A549 (cell line): ENCODE measurements around the gene CPNE1. TPM values are rescaled to one million over a fixed set of nuclear protein-coding genes. Genes with fewer than 3 reads are reported as not detected.

ENCODE experiments used
- ATAC-seq, 2 experiments: fragments of 200-7000 bp in 1 of 2; fragments of >200 bp in 1 of 2; cut with Nextera tagmentation in 1 of 2; cut with Tn5 transposase in 1 of 2; 3 replicates each; pipeline versions ENCODE4 v1.8.0 to v1.9.1; 2018 to 2020; ENCODE audit warnings: mild to moderate bottlenecking in 1 of 2, moderate library complexity in 1 of 2
- CTCF ChIA-PET: fragments of 300-600 bp; sonication (Branson Sonifier 250); formaldehyde crosslinking; extraction: SDS; loops from one replicate; lab custom pipeline; 2021; ENCODE audit warnings: antibody characterized with exemption, inconsistent platforms; lab: Yijun Ruan, JAX
- POLR2A ChIA-PET: fragments of 350-600 bp; formaldehyde crosslinking; extraction: SDS; loops from one replicate; lab custom pipeline; 2021; ENCODE audit warnings: antibody characterized with exemption, inconsistent platforms; lab: Yijun Ruan, JAX
- DNase-seq, 2 experiments: peaks; one replicate each; pipeline versions ENCODE4 v3.0.0 to v3.0.0-alpha.2; 2011 to 2016; ENCODE audit warnings: low read depth in 1 of 2, low spot score in 1 of 2
- FAIRE-seq: peaks from 2 replicates; lab custom pipeline; 2011; peaks lifted over from hg19 to GRCh38; lab: Jason Lieb, UNC
- H3K27ac ChIP-seq, 2 experiments: fragments of >200 bp; sonication (Bioruptor Twin); formaldehyde crosslinking; 3 replicates each; pipeline ENCODE4 v1.5.1; 2016 to 2017
- H3K4me1 ChIP-seq: fragments of >200 bp; sonication (Bioruptor Twin); formaldehyde crosslinking; 3 replicates; pipeline ENCODE4 v1.6.1; 2016
- H3K4me2 ChIP-seq: fragments of >200 bp; sonication (Bioruptor Twin); formaldehyde crosslinking; 3 replicates; pipeline ENCODE4 v1.6.1; 2016
- H3K4me3 ChIP-seq: fragments of >200 bp; sonication (Bioruptor Twin); formaldehyde crosslinking; 3 replicates; pipeline ENCODE4 v1.5.1; 2016
- H3K9me3 ChIP-seq: fragments of >200 bp; sonication (Bioruptor Twin); formaldehyde crosslinking; 3 replicates; pipeline ENCODE4 v1.6.1; 2016
- BHLHE40 ChIP-seq: IDR thresholded peaks from 2 replicates; pipeline ENCODE4 v1.6.1; 2012; ENCODE audit warnings: low read depth, low read length, inconsistent platforms
- CBX8 ChIP-seq: fragments of 200-600 bp; sonication (generic); IDR thresholded peaks from 2 replicates; pipeline ENCODE4 v1.6.1; 2016
- CHD2 ChIP-seq: fragments of 150-350 bp; IDR thresholded peaks from 2 replicates; pipeline ENCODE4 v1.6.1; 2014; ENCODE audit warnings: low read length; ENCODE audit not compliant: partially characterized antibody
- CHD4 ChIP-seq: fragments of 200-600 bp; sonication (generic); IDR thresholded peaks from 2 replicates; pipeline ENCODE4 v1.6.1; 2016; ENCODE audit warnings: antibody characterized with exemption, mild to moderate bottlenecking, borderline replicate concordance
- CTCF ChIP-seq: fragments of >200 bp; sonication (Bioruptor Twin); formaldehyde crosslinking; IDR thresholded peaks from 3 replicates; pipeline ENCODE4 v1.5.1; 2016
- E2F6 ChIP-seq: IDR thresholded peaks from 2 replicates; pipeline ENCODE4 v1.6.1; 2012; ENCODE audit warnings: low read depth, borderline replicate concordance
- EHF ChIP-seq: fragments of 250-450 bp; sonication (Bioruptor Pico); IDR thresholded peaks from 2 replicates; pipeline ENCODE4 v1.5.0; 2020; ENCODE audit warnings: mild to moderate bottlenecking
- ESRRA ChIP-seq: fragments of 150-350 bp; IDR thresholded peaks from 2 replicates; pipeline ENCODE4 v1.6.1; 2014; ENCODE audit warnings: mild to moderate bottlenecking, low read length, borderline replicate concordance
- GATA3 ChIP-seq: IDR thresholded peaks from 2 replicates; pipeline ENCODE4 v1.6.1; 2012; ENCODE audit warnings: borderline replicate concordance
- HOXB5 ChIP-seq: fragments of 250-450 bp; sonication (Bioruptor Pico); IDR thresholded peaks from 2 replicates; pipeline ENCODE4 v1.5.0; 2020; ENCODE audit warnings: mild to moderate bottlenecking, moderate library complexity
- JUNB ChIP-seq: fragments of >200 bp; sonication (Bioruptor Twin); formaldehyde crosslinking; IDR thresholded peaks from 2 replicates; pipeline ENCODE4 v1.6.1; 2016
- KDM1A ChIP-seq: fragments of 200-600 bp; sonication (generic); IDR thresholded peaks from 2 replicates; pipeline ENCODE4 v1.6.1; 2016; ENCODE audit warnings: low read depth, mild to moderate bottlenecking
- MAZ ChIP-seq: fragments of 150-350 bp; IDR thresholded peaks from 2 replicates; pipeline ENCODE4 v1.6.1; 2014; ENCODE audit warnings: antibody characterized with exemption, low read depth, low read length, borderline replicate concordance
- NPAS2 ChIP-seq: fragments of 250-450 bp; sonication (Bioruptor Pico); IDR thresholded peaks from 2 replicates; pipeline ENCODE4 v1.8.0; 2022; ENCODE audit warnings: mild to moderate bottlenecking, moderate library complexity, borderline replicate concordance
- PHF8 ChIP-seq: fragments of 200-600 bp; sonication (generic); IDR thresholded peaks from 2 replicates; pipeline ENCODE4 v1.6.1; 2016; ENCODE audit warnings: low read depth, mild to moderate bottlenecking, antibody characterized with exemption, moderate library complexity, borderline replicate concordance
- RAD21 ChIP-seq, 2 experiments: fragments of >200 bp in 1 of 2; sonication (Bioruptor Twin) in 1 of 2; formaldehyde crosslinking in 1 of 2; IDR thresholded peaks in 1 of 2; conservative IDR thresholded peaks in 1 of 2; 2 replicates in 1 of 2; 3 replicates in 1 of 2; pipeline ENCODE4 v1.6.1; 2012 to 2018; ENCODE audit warnings: inconsistent platforms in 1 of 2
- RARB ChIP-seq: fragments of 250-450 bp; sonication (Bioruptor Pico); IDR thresholded peaks from 2 replicates; pipeline ENCODE4 v1.8.0; 2021; ENCODE audit warnings: mild to moderate bottlenecking, moderate library complexity
- RFX5 ChIP-seq: fragments of 450-650 bp; IDR thresholded peaks from 2 replicates; pipeline ENCODE4 v1.7.1; 2014; ENCODE audit warnings: antibody characterized with exemption, mild to moderate bottlenecking, moderate library complexity
- SMC3 ChIP-seq: fragments of >200 bp; sonication (Bioruptor Twin); formaldehyde crosslinking; IDR thresholded peaks from 3 replicates; pipeline ENCODE4 v1.6.1; 2018; ENCODE audit warnings: inconsistent platforms
- SREBF2 ChIP-seq: fragments of 450-650 bp; IDR thresholded peaks from 2 replicates; pipeline ENCODE4 v1.6.1; 2014; ENCODE audit warnings: mild to moderate bottlenecking, moderate library complexity
- TFCP2L1 ChIP-seq: fragments of 250-450 bp; sonication (Bioruptor Pico); IDR thresholded peaks from 2 replicates; pipeline ENCODE4 v1.5.0; 2021; ENCODE audit warnings: mild to moderate bottlenecking
- TP53 ChIP-seq: fragments of 250-450 bp; sonication (Bioruptor Pico); IDR thresholded peaks from 2 replicates; pipeline ENCODE4 v1.5.0; 2021; ENCODE audit warnings: mild to moderate bottlenecking, moderate library complexity
- ZFP36 ChIP-seq: fragments of 450-650 bp; IDR thresholded peaks from 2 replicates; pipeline ENCODE4 v1.6.1; 2014; ENCODE audit warnings: borderline replicate concordance; ENCODE audit not compliant: partially characterized antibody
- WGBS: methylation state at CpG from one replicate; pipeline ENCODE4 v1.1.6; 2017; ENCODE audit errors: missing lambda C conversion rate; 5-methylcytosine and 5-hydroxymethylcytosine counted together
- polyA plus RNA-seq, 4 experiments: library from polyadenylated mRNA; depleted of rRNA in 3 of 4; stranded (reverse); fragments of >200 nt; fragmentation: RNase III in 1 of 4; extraction: RNeasy Plus Mini Kit Qiagen cat#74134 plus additional on column Dnase treatment in 1 of 4; gene quantifications; 2 replicates in 3 of 4; 3 replicates in 1 of 4; pipeline ENCODE4 v1.2.3, GENCODE V29; 2011 to 2017
- TF ChIP-seq, protein P1 (sequence below): fragments of 200-600 bp; sonication (generic); IDR thresholded peaks from 2 replicates; pipeline ENCODE4 v1.6.1; 2016; ENCODE audit warnings: antibody characterized with exemption, mild to moderate bottlenecking, moderate library complexity

The CPNE1 gene
- polyA plus RNA-seq, 2 of the 4 experiments (the other 2 are of a cell fraction) = 199 to 244 TPM

GRCh38 chr20:35626386-35627001 lies 38.2 kb downstream of the CPNE1 start:
- no peak for DNase-seq
- ATAC-seq = no peak
- ChIA-PET CTCF (interaction anchor here (1.3 to 1.6 kb wide), 2 partner anchors 12 to 15 kb away, joined by 3 to 4 read pairs; no protein-coding TSS in a partner anchor), POLR2A (no interaction called here)
- H3K4me3 ChIP-seq = no peak overlapping the region
- H3K27ac ChIP-seq = peak overlapping the region in 1 of 2 experiments; percentile 38; a peak in 2 of 6 replicates
- no peaks in the 10 kb centered on the region for H3K9me3 ChIP-seq
- TF ChIP-seq TFCP2L1 (CRISPR knock-in tag) (no peak), GATA3 (no peak), PHF8 (no peak), ESRRA (no peak), ZFP36 (no peak), CHD2 (no peak), MAZ (no peak), RAD21 (conservative IDR thresholded peaks at IDR 0.05 in 1 of 2, IDR thresholded peaks at IDR 0.05 in 1 of 2) (no peak), E2F6 (no peak)
- TF ChIP-seq, protein P1, sequence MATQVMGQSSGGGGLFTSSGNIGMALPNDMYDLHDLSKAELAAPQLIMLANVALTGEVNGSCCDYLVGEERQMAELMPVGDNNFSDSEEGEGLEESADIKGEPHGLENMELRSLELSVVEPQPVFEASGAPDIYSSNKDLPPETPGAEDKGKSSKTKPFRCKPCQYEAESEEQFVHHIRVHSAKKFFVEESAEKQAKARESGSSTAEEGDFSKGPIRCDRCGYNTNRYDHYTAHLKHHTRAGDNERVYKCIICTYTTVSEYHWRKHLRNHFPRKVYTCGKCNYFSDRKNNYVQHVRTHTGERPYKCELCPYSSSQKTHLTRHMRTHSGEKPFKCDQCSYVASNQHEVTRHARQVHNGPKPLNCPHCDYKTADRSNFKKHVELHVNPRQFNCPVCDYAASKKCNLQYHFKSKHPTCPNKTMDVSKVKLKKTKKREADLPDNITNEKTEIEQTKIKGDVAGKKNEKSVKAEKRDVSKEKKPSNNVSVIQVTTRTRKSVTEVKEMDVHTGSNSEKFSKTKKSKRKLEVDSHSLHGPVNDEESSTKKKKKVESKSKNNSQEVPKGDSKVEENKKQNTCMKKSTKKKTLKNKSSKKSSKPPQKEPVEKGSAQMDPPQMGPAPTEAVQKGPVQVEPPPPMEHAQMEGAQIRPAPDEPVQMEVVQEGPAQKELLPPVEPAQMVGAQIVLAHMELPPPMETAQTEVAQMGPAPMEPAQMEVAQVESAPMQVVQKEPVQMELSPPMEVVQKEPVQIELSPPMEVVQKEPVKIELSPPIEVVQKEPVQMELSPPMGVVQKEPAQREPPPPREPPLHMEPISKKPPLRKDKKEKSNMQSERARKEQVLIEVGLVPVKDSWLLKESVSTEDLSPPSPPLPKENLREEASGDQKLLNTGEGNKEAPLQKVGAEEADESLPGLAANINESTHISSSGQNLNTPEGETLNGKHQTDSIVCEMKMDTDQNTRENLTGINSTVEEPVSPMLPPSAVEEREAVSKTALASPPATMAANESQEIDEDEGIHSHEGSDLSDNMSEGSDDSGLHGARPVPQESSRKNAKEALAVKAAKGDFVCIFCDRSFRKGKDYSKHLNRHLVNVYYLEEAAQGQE = no peak
- H3K4me1 ChIP-seq = peaks cover 8% of the 10 kb centered on the region; the same call in 2 of the 3 replicates
- H3K4me2 ChIP-seq = no peak overlapping the region
- FAIRE-seq = no peak
- WGBS = 95% methylated on average over 11 of the region's 13 CpGs

DNA sequence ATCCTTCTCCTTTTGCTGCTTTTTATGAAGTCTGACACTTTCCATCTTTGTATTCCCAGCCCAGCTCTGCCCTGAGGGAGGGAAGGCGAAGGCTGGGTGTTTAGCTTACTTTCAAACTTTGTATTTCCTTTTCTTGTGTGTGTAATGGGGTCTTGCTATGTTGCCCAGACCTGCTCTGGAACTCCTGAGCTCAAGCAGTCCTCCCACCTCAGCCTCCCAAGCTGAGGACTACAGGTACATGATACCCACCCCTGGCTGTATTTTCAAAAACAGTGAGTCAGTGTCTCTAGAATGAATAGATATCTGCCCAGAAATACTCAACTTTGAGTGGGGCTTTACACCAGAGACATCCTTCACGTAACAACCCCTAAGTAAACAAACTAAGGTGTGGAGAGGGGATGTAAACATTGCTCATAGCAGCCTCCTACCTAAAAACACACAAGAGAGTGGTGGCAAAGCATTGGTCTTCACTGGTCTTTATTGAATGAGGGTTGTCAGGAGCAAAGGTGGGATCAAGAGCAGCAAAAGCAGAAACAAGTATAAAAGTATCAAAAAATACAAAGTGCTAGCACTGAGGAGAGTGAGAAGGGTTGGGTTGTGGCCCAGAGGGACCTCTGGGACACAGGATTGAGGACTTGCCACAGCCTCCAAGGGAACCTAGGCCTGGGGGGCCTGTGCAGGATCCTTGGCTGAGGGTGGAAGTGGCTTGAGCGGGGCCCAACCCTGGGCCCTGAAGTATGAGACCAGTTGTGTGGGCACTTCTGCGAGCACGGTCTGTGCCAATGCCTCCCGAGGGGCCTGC lies 38.9 kb downstream of the CPNE1 start:
- Histone ChIP-seq H3K4me3 (no peak overlapping the region), H3K4me1 (peaks cover 8% of the 10 kb centered on the region; the same call in 2 of the 3 replicates), H3K9me3 (no peaks in the 10 kb centered on the region), H3K4me2 (no peak overlapping the region), H3K27ac (peak overlapping the region in 1 of 2 experiments; percentile 38; a peak in 1 of 6 replicates)
- FAIRE-seq (no peak), ATAC-seq (no peak), DNase-seq (no peak)
- POLR2A ChIA-PET = no interaction called here
- TF ChIP-seq CBX8 = no peak
- TF ChIP-seq ESRRA = no peak
- no peak for TF ChIP-seq EHF (CRISPR knock-in tag)
- TF ChIP-seq TFCP2L1 (CRISPR knock-in tag) = no peak
- TF ChIP-seq TP53 = no peak
- TF ChIP-seq RFX5 = no peak
- no peak for TF ChIP-seq SREBF2
- no peak for TF ChIP-seq NPAS2 (CRISPR knock-in tag)
- WGBS = 88% methylated on average over 6 of the region's 6 CpGs
- CTCF ChIA-PET = interaction anchor here (0.7 to 1.6 kb wide), 4 partner anchors 9 to 32 kb away, joined by 3 to 4 read pairs (median 3); no protein-coding TSS in a partner anchor

DNA sequence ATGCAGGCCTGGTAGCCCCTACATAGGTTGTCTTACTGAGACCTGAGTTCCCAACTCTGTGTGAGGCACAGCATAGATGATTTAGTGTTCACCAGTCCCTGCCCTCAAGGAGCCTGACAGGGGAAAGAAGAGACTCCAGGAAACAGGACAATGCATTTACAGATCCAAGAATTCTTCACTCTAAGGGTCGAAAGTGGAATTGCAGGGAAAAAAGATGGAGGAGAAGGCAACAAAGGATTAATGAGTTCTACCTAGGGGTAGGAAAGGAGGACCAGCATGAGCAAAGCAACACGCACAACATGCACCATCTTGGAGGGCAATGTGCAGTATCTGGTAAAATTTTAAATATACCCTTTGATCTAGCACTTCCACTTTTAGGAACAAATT lies 43.1 kb downstream of the CPNE1 start:
- peak in 1 of 2 experiments; percentile 38 for DNase-seq
- Histone ChIP-seq H3K4me2 (no peak overlapping the region), H3K27ac (no peak overlapping the region), H3K4me3 (no peak overlapping the region), H3K9me3 (no peaks in the 10 kb centered on the region), H3K4me1 (peaks cover 26% of the 10 kb centered on the region)
- ATAC-seq = no peak
- no peak for FAIRE-seq
- ChIA-PET POLR2A (no interaction called here), CTCF (interaction anchor here (0.8 to 5.2 kb wide), 9 partner anchors 9 to 332 kb away, joined by 3 to 73 read pairs (median 6); partner anchors contain the start of gene SCAND1)
- 83% methylated on average over 2 of the region's 2 CpGs for WGBS
- no peak for TF ChIP-seq SMC3
- no peak for TF ChIP-seq KDM1A
- no peak for TF ChIP-seq JUNB
- no peak for TF ChIP-seq TP53
- TF ChIP-seq CHD4 = no peak
- TF ChIP-seq HOXB5 (CRISPR knock-in tag) = no peak
- TF ChIP-seq SREBF2 = no peak
- TF ChIP-seq CTCF = no peak
- no peak for TF ChIP-seq NPAS2 (CRISPR knock-in tag)
- no peak for TF ChIP-seq PHF8
- TF ChIP-seq RARB (CRISPR knock-in tag) = no peak
- TF ChIP-seq EHF (CRISPR knock-in tag) = no peak
- no peak for TF ChIP-seq E2F6
- TF ChIP-seq BHLHE40 = no peak
